Measurements from ENCODE around the gene PTPRA.

GRCh38 chr20:2840967-2841531, 32.2 kb upstream of the PTPRA start:
- TF ChIP-seq, protein P1, sequence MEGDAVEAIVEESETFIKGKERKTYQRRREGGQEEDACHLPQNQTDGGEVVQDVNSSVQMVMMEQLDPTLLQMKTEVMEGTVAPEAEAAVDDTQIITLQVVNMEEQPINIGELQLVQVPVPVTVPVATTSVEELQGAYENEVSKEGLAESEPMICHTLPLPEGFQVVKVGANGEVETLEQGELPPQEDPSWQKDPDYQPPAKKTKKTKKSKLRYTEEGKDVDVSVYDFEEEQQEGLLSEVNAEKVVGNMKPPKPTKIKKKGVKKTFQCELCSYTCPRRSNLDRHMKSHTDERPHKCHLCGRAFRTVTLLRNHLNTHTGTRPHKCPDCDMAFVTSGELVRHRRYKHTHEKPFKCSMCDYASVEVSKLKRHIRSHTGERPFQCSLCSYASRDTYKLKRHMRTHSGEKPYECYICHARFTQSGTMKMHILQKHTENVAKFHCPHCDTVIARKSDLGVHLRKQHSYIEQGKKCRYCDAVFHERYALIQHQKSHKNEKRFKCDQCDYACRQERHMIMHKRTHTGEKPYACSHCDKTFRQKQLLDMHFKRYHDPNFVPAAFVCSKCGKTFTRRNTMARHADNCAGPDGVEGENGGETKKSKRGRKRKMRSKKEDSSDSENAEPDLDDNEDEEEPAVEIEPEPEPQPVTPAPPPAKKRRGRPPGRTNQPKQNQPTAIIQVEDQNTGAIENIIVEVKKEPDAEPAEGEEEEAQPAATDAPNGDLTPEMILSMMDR (IDR thresholded peaks at IDR 0.05): no peak
- TF ChIP-seq POLR2A (IDR thresholded peaks at IDR 0.05; ENCODE audit: low read depth) (no peak), EP300 (IDR thresholded peaks at IDR 0.05) (no peak), POLR2AphosphoS5 (IDR thresholded peaks at IDR 0.05) (no peak)

Measured in esophagus muscularis mucosa (tissue), 4 donors.